Transverse colon (tissue), 4 donors: Measurements from ENCODE around the gene CEP290. TPM values are rescaled to one million over a fixed set of nuclear protein-coding genes. Genes with fewer than 3 reads are reported as not detected.

Source experiments
- DNase-seq: peaks from one replicate; pipeline ENCODE4 v3.0.0-alpha.2; 2019
- H3K27ac ChIP-seq, 4 donors: fragments of 200-600 bp; sonication (generic); 2 replicates each; pipeline ENCODE4 v1.5.1; 2016 to 2018; ENCODE audit warnings: inconsistent platforms in 4 of 4
- H3K27me3 ChIP-seq: fragments of 200-600 bp; sonication (generic); 2 replicates; pipeline ENCODE4 v1.5.1; 2017; ENCODE audit warnings: inconsistent platforms
- H3K36me3 ChIP-seq, 4 donors: fragments of 200-600 bp; sonication (generic); 2 replicates each; pipeline ENCODE4 v1.5.1; 2017 to 2019; ENCODE audit warnings: inconsistent platforms in 4 of 4
- H3K4me1 ChIP-seq, 4 donors: fragments of 200-600 bp; sonication (generic); 2 replicates each; pipeline ENCODE4 v1.5.1; 2017 to 2020; ENCODE audit warnings: inconsistent platforms in 4 of 4
- H3K4me3 ChIP-seq, 4 donors: fragments of 200-600 bp; sonication (generic); 1 replicate in 1 of 4; 2 replicates in 3 of 4; pipeline versions ENCODE4 v1.5.1 to v1.6.1; 2017 to 2019; ENCODE audit warnings: inconsistent platforms in 4 of 4
- H3K9me3 ChIP-seq, 2 donors: fragments of 200-600 bp; sonication (generic); 2 replicates each; pipeline ENCODE4 v1.5.1; 2017 to 2019; ENCODE audit warnings: inconsistent platforms in 2 of 2
- CTCF ChIP-seq, 5 experiments: fragments of 200-600 bp in 3 of 5; fragments of 450-650 bp in 2 of 5; sonication (generic) in 3 of 5; IDR thresholded peaks; 1 replicate in 2 of 5; 2 replicates in 3 of 5; pipeline ENCODE4 v1.5.1; 2016 to 2017; ENCODE audit warnings: antibody characterized with exemption in 5 of 5, inconsistent platforms in 3 of 5, mild to moderate bottlenecking in 2 of 5, moderate library complexity in 1 of 5
- EP300 ChIP-seq: sonication (generic); formaldehyde crosslinking; IDR thresholded peaks from one replicate; pipeline ENCODE4 v1.6.1; 2017; ENCODE audit warnings: antibody characterized with exemption, low read depth
- POLR2A ChIP-seq: fragments of 450-650 bp; IDR thresholded peaks from one replicate; pipeline ENCODE4 v1.6.1; 2016; ENCODE audit warnings: antibody characterized with exemption, mild to moderate bottlenecking, moderate library complexity
- POLR2AphosphoS5 ChIP-seq, 3 donors: sonication (generic); formaldehyde crosslinking; IDR thresholded peaks; one replicate each; pipeline ENCODE4 v1.6.1; 2016; ENCODE audit warnings: antibody characterized with exemption in 3 of 3
- WGBS, 2 donors: methylation state at CpG; one replicate each; pipeline ENCODE4 v1.1.5; 2018; ENCODE audit warnings: low coverage in 1 of 2; 5-methylcytosine and 5-hydroxymethylcytosine counted together
- in situ Hi-C, 4 donors: fragments of 200-750 bp; cut with MboI; loops; one replicate each; pipeline versions ENCODE4 v1.15.0 to v1.15.1; 2017; ENCODE audit warnings: low sequenced_read_pairs in 3 of 4, low pct_ligation_motif_present in 1 of 4, low pct_unique_long_range_greater_than_20kb in 1 of 4
- intact Hi-C: fragments of 100-400 bp; cut with DNase I; formaldehyde crosslinking; loops from one replicate; pipeline ENCODE4 v1.15.1; 2023; ENCODE audit warnings: low total_unique reads
- total RNA-seq, 4 donors: library from RNA; depleted of rRNA; stranded (reverse); fragments of >200 nt; gene quantifications; one replicate each; pipeline ENCODE4 v1.1.0, GENCODE V29; 2016

Gene CEP290
- total RNA-seq, 4 donors from 2014 or later = 15.1 to 44.9 (median 18.8) TPM

GRCh38 chr12:88062474-88062873 is 79.4 kb downstream of the CEP290 start:
- no peaks in the 10 kb centered on the region for H3K27me3 ChIP-seq
- TF ChIP-seq POLR2AphosphoS5 (IDR thresholded peaks at IDR 0.05) (no peak), CTCF (IDR thresholded peaks at IDR 0.05) (no peak), POLR2A (no peak), EP300 (no peak)
- no peak for DNase-seq
- H3K36me3 ChIP-seq = peaks cover 0 to 16% (median 2%) of the 10 kb centered on the region in 4 donors
- H3K9me3 ChIP-seq = no peaks in the 10 kb centered on the region
- H3K27ac ChIP-seq = no peak overlapping the region
- H3K4me3 ChIP-seq = no peak overlapping the region
- intact Hi-C loops (no loop called here), in situ Hi-C loops (no loop called here)
- WGBS, 2 donors = 68 to 86% methylated on average over 1 of the region's 1 CpG
- no peaks in the 10 kb centered on the region for H3K4me1 ChIP-seq

DNA sequence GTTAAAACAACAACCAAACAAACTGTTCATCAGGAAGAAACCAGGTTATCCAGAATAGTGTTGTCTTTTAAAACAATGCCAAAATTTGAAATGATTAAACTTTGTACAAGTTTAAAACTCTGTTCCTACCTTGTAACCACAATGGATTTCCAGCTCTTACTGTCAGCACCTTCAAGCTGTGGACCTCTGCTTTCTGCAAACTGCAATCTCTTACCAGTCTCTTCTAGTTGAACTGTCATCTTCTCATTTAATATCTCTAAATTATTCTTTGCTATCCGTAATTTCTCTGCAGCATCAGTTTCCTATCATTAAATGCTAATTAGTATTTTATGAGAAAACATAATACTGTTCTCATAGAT is 83.2 kb downstream of the CEP290 start:
- intact Hi-C loops = no loop called here
- WGBS, 2 donors = 87 to 100% methylated on average over 1 of the region's 1 CpG

DNA sequence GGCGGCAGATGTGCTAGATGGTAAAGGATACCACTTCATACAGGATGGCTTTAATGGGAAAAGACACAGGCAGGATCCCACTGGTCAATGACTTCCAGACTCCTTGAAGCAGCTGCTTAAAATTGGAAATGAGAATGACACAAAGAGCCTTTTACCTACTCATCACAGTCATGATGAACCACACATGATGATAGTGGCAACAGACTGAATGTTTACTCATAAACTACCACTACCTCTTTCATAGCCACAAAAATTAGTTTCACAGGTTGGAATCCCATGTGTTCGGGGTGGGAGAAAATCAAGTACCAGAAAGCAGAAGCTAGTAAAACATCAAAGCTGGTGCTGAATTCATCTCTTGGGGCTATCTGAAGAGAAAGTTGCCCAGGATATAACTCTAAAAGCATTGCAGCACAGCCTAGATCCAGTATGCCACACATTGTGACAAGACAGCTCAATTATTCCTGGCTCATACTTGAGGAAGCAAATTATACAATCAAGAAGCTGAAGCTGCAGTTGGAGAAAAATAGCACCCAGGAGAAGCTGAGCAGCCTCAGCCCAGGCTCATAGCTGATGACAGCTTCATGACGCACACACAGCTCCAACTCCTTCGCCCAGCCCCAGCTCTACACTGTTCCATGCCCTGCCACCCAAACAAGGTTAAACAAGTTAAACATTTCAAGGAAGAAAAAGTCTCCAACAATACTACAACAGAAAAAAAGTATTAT is 83.7 kb downstream of the CEP290 start:
- H3K4me1 ChIP-seq = no peaks in the 10 kb centered on the region
- intact Hi-C loops (no loop called here), in situ Hi-C loops (no loop called here)
- 93 to 100% methylated on average over 1 to 4 of the region's 4 CpGs for WGBS, 2 donors
- H3K9me3 ChIP-seq = no peaks in the 10 kb centered on the region
- TF ChIP-seq CTCF (IDR thresholded peaks at IDR 0.05) (no peak), POLR2A (no peak), POLR2AphosphoS5 (IDR thresholded peaks at IDR 0.05) (no peak), EP300 (no peak)
- no peak overlapping the region for H3K27ac ChIP-seq
- H3K27me3 ChIP-seq = no peaks in the 10 kb centered on the region
- H3K4me3 ChIP-seq = no peak overlapping the region
- peaks cover 0 to 16% (median 5%) of the 10 kb centered on the region in 4 donors for H3K36me3 ChIP-seq
- no peak for DNase-seq

More for the DNA sequence above, 83.2 kb downstream of the CEP290 start:
- H3K27me3 ChIP-seq = no peaks in the 10 kb centered on the region
- peaks cover 0 to 16% (median 5%) of the 10 kb centered on the region in 4 donors for H3K36me3 ChIP-seq
- no peak for DNase-seq
- no peak for TF ChIP-seq CTCF (IDR thresholded peaks at IDR 0.05)
- no peak for TF ChIP-seq POLR2A
- TF ChIP-seq POLR2AphosphoS5 (IDR thresholded peaks at IDR 0.05) = no peak
- no peak for TF ChIP-seq EP300
- in situ Hi-C loops = no loop called here
- no peaks in the 10 kb centered on the region for H3K4me1 ChIP-seq
- no peaks in the 10 kb centered on the region for H3K9me3 ChIP-seq
- H3K27ac ChIP-seq = no peak overlapping the region
- no peak overlapping the region for H3K4me3 ChIP-seq

GRCh38 chr12:88056571-88056970 is 85.3 kb downstream of the CEP290 start:
- intact Hi-C loops (no loop called here), in situ Hi-C loops (no loop called here)
- no peak for DNase-seq
- H3K4me3 ChIP-seq = no peak overlapping the region
- TF ChIP-seq CTCF (IDR thresholded peaks at IDR 0.05) (no peak), POLR2AphosphoS5 (IDR thresholded peaks at IDR 0.05) (no peak), POLR2A (no peak), EP300 (no peak)
- peaks cover 0 to 16% (median 5%) of the 10 kb centered on the region in 4 donors for H3K36me3 ChIP-seq
- H3K27me3 ChIP-seq = no peaks in the 10 kb centered on the region
- no peak overlapping the region for H3K27ac ChIP-seq
- WGBS, 2 donors = 81 to 85% methylated on average over 2 of the region's 2 CpGs
- no peaks in the 10 kb centered on the region for H3K9me3 ChIP-seq
- no peaks in the 10 kb centered on the region for H3K4me1 ChIP-seq
